Mammary epithelial cell (primary cell): ENCODE measurements around the gene ANXA6.

Experiments
- CTCF ChIP-seq, 2 donors: IDR thresholded peaks in 1 of 2; conservative IDR thresholded peaks in 1 of 2; 2 replicates each; pipeline ENCODE4 v1.5.1; 2011 to 2012; ENCODE audit warnings: inconsistent platforms in 2 of 2, low read length in 2 of 2, mild to moderate bottlenecking in 2 of 2, control low read depth in 1 of 2, low read depth in 1 of 2; ENCODE audit not compliant: insufficient read depth in 1 of 2; ENCODE audit errors: extremely low read depth in 1 of 2
- EZH2 ChIP-seq: IDR thresholded peaks from 2 replicates; pipeline ENCODE4 v1.6.1; 2012; ENCODE audit warnings: low read length, inconsistent platforms, borderline replicate concordance

GRCh38 chr5:151070449-151070848 lies 87.1 kb downstream of the ANXA6 start:
- TF ChIP-seq CTCF (conservative IDR thresholded peaks at IDR 0.05 in 1 of 2, IDR thresholded peaks at IDR 0.05 in 1 of 2; ENCODE audit: extremely low read depth in 1 of 2, insufficient read depth in 1 of 2, low read depth in 1 of 2, low read length in 2 of 2) = no peak
- TF ChIP-seq EZH2 = no peak
